Lower leg skin (tissue), 4 donors: Measurements from ENCODE around the gene FAM20A. TPM values are rescaled to one million over a fixed set of nuclear protein-coding genes. Genes with fewer than 3 reads are reported as not detected.

ENCODE experiments used
- DNase-seq, 2 donors: peaks; one replicate each; pipeline ENCODE4 v3.0.0-alpha.2; 2019; ENCODE audit warnings: low spot score in 2 of 2
- H3K4me3 ChIP-seq: fragments of 200-600 bp; sonication (generic); 2 replicates; pipeline ENCODE4 v1.5.1; 2017; ENCODE audit warnings: mild to moderate bottlenecking, low read depth; ENCODE audit not compliant: poor library complexity, severe bottlenecking
- POLR2A ChIP-seq, 2 donors: fragments of 450-650 bp; IDR thresholded peaks; one replicate each; pipeline ENCODE4 v1.6.1; 2016 to 2017; ENCODE audit warnings: antibody characterized with exemption in 2 of 2, mild to moderate bottlenecking in 1 of 2, moderate library complexity in 1 of 2
- WGBS, 2 donors: methylation state at CpG; one replicate each; pipeline ENCODE4 v1.1.5; 2018; 5-methylcytosine and 5-hydroxymethylcytosine counted together
- intact Hi-C: fragments of 100-400 bp; cut with DNase I; formaldehyde crosslinking; loops from one replicate; pipeline ENCODE4 v1.15.0; 2023; ENCODE audit warnings: low total_unique reads
- total RNA-seq, 4 donors: library from RNA; depleted of rRNA; stranded (reverse); fragments of >200 nt; gene quantifications; one replicate each; pipeline ENCODE4 v1.1.0, GENCODE V29; 2016
- TF ChIP-seq, protein P1 (sequence below), 3 donors: fragments of 450-650 bp; IDR thresholded peaks; one replicate each; pipeline ENCODE4 v1.5.1; 2016; ENCODE audit warnings: antibody characterized with exemption in 3 of 3, mild to moderate bottlenecking in 3 of 3, moderate library complexity in 2 of 3

FAM20A gene
- total RNA-seq, result 1 to 10 TPM; 2.6 to 5.8 (median 4.3) TPM

- peak in 1 of 2 donors; percentile 87 for DNase-seq
- TF ChIP-seq, protein P1, sequence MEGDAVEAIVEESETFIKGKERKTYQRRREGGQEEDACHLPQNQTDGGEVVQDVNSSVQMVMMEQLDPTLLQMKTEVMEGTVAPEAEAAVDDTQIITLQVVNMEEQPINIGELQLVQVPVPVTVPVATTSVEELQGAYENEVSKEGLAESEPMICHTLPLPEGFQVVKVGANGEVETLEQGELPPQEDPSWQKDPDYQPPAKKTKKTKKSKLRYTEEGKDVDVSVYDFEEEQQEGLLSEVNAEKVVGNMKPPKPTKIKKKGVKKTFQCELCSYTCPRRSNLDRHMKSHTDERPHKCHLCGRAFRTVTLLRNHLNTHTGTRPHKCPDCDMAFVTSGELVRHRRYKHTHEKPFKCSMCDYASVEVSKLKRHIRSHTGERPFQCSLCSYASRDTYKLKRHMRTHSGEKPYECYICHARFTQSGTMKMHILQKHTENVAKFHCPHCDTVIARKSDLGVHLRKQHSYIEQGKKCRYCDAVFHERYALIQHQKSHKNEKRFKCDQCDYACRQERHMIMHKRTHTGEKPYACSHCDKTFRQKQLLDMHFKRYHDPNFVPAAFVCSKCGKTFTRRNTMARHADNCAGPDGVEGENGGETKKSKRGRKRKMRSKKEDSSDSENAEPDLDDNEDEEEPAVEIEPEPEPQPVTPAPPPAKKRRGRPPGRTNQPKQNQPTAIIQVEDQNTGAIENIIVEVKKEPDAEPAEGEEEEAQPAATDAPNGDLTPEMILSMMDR (IDR thresholded peaks at IDR 0.05), result no peak
- no peak for TF ChIP-seq POLR2A (IDR thresholded peaks at IDR 0.05)
- intact Hi-C loops, result no loop called here
- WGBS, 2 donors, result 4 to 6% methylated on average over 14 to 65 of the region's 69 CpGs
- peak within 1 kb of the TSS; percentile 51 for H3K4me3 ChIP-seq
Observed at GRCh38 chr17:68600931-68601564, at the start of gene FAM20A. FAM20A (minus strand) TSS chr17:68601367; CDS start chr17:68600666, 701 bp downstream.

DNA sequence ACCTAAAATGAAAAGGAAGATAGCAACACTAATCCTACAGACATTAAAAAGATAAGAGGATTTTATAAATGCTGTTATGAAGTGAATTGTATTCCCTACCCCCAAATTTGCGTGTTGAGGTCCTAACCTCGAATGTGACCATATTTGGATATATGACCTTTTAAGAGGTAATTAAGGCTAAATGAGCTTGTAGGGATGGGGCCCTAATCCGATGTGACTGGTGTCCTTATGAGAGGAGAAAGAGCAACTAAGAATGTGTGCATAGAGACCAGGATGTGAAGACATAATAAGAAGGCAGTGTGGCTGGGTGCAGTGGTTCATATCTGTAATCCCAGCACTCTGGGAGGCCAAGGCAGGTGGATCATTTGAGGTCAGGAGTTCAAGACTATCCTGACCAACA, 48.2 kb upstream of the FAM20A start:
- H3K4me3 ChIP-seq, result no peak overlapping the region
- intact Hi-C loops, result no loop called here
- TF ChIP-seq, protein P1 (IDR thresholded peaks at IDR 0.05), result no peak
- no peak for TF ChIP-seq POLR2A (IDR thresholded peaks at IDR 0.05)
- 85 to 93% methylated on average over 3 of the region's 3 CpGs for WGBS, 2 donors
- no peak for DNase-seq

- no peak overlapping the region for H3K4me3 ChIP-seq
- DNase-seq, result no peak
- intact Hi-C loops, result no loop called here
- 92 to 97% methylated on average over 11 of the region's 11 CpGs for WGBS, 2 donors
- TF ChIP-seq POLR2A (IDR thresholded peaks at IDR 0.05), result no peak
- TF ChIP-seq, protein P1 (IDR thresholded peaks at IDR 0.05), result no peak
Observed at GRCh38 chr17:68646626-68647526, 45.7 kb upstream of the FAM20A start.

- H3K4me3 ChIP-seq, result no peak overlapping the region
- no peak for TF ChIP-seq POLR2A (IDR thresholded peaks at IDR 0.05)
- TF ChIP-seq, protein P1 (IDR thresholded peaks at IDR 0.05), result no peak
- DNase-seq, result no peak
- intact Hi-C loops, result no loop called here
- WGBS, 2 donors, result 84 to 85% methylated on average over 4 of the region's 4 CpGs
Observed at GRCh38 chr17:68642118-68642412, 40.9 kb upstream of the FAM20A start.

- intact Hi-C loops, result no loop called here
- H3K4me3 ChIP-seq, result no peak overlapping the region
- TF ChIP-seq, protein P1 (IDR thresholded peaks at IDR 0.05), result no peak
- TF ChIP-seq POLR2A (IDR thresholded peaks at IDR 0.05), result no peak
- 78 to 85% methylated on average over 9 of the region's 9 CpGs for WGBS, 2 donors
- no peak for DNase-seq
Observed at GRCh38 chr17:68641276-68642117, 40.3 kb upstream of the FAM20A start.
